Activated effector memory CD4-positive, alpha-beta T cell treated with anti-CD3 and anti-CD28 coated beads, Interleukin-2, amount 50 U/mL, for 16 hours (primary cell): Measurements from ENCODE around the gene MSANTD2.

Experiments used
- DNase-seq: peaks from one replicate; pipeline ENCODE4 v3.0.0-alpha.2; 2020

The MSANTD2 gene

GRCh38 chr11:124800226-124800929 is at the start of gene MSANTD2:
Gene MSANTD2 (minus strand): TSS chr11:124800406. CDS start chr11:124800380, 26 bp downstream.
- peak; percentile 93 for DNase-seq

GRCh38 chr11:124846070-124846673 is 46.0 kb upstream of the MSANTD2 start:
- DNase-seq: no peak

GRCh38 chr11:124844664-124845079 is 44.5 kb upstream of the MSANTD2 start:
- no peak for DNase-seq

- DNase-seq: no peak
Measured at GRCh38 chr11:124843616-124843910, 43.4 kb upstream of the MSANTD2 start.

- no peak for DNase-seq
Measured at GRCh38 chr11:124842305-124842704, 42.1 kb upstream of the MSANTD2 start.

- no peak for DNase-seq
Measured at GRCh38 chr11:124841840-124842239, 41.6 kb upstream of the MSANTD2 start.

- no peak for DNase-seq
Measured at GRCh38 chr11:124841201-124841600, 41.0 kb upstream of the MSANTD2 start.

GRCh38 chr11:124840666-124841065 is 40.5 kb upstream of the MSANTD2 start:
- DNase-seq: no peak

GRCh38 chr11:124839972-124840621 is 39.9 kb upstream of the MSANTD2 start:
- DNase-seq: no peak

- no peak for DNase-seq
Measured at GRCh38 chr11:124839128-124839971, 39.1 kb upstream of the MSANTD2 start.

GRCh38 chr11:124838805-124839127 is 38.6 kb upstream of the MSANTD2 start:
- no peak for DNase-seq

GRCh38 chr11:124837491-124837856 is 37.3 kb upstream of the MSANTD2 start:
- DNase-seq: no peak

GRCh38 chr11:124835918-124836317 is 35.7 kb upstream of the MSANTD2 start:
- DNase-seq: no peak

GRCh38 chr11:124834526-124835180 is 34.4 kb upstream of the MSANTD2 start:
- no peak for DNase-seq

- DNase-seq: no peak
Measured at GRCh38 chr11:124832571-124832970, 32.4 kb upstream of the MSANTD2 start.

- DNase-seq: no peak
Measured at GRCh38 chr11:124831897-124832296, 31.7 kb upstream of the MSANTD2 start.

- DNase-seq: no peak
Measured at GRCh38 chr11:124830749-124831148, 30.5 kb upstream of the MSANTD2 start.

GRCh38 chr11:124829986-124830385 is 29.8 kb upstream of the MSANTD2 start:
- DNase-seq: no peak

- DNase-seq: no peak
Measured at GRCh38 chr11:124825876-124826275, 25.7 kb upstream of the MSANTD2 start.

- DNase-seq: no peak
Measured at GRCh38 chr11:124823512-124824376, 23.5 kb upstream of the MSANTD2 start.

GRCh38 chr11:124821995-124822730 is 22.0 kb upstream of the MSANTD2 start:
- no peak for DNase-seq
